GM12878 (cell line): Measurements from ENCODE around the gene SDR9C7. TPM values are rescaled to one million over a fixed set of nuclear protein-coding genes. Genes with fewer than 3 reads are reported as not detected.

Source experiments
- ATAC-seq: fragments of 200-7000 bp; cut with Tn5 transposase; 3 replicates; pipeline ENCODE4 v1.9.1; 2020; ENCODE audit warnings: mild to moderate bottlenecking, moderate library complexity
- BruUV-seq: library from RNA; stranded (reverse); fragments of 400-500 nt; replicated peaks from 2 replicates; lab custom pipeline; 2021; lab: Mats Ljungman, UMichigan
- CTCF ChIA-PET: fragments of 300-600 bp; sonication (Branson Sonifier 250); formaldehyde crosslinking; extraction: SDS; loops from one replicate; lab custom pipeline; 2021; ENCODE audit warnings: inconsistent platforms; lab: Yijun Ruan, JAX
- POLR2A ChIA-PET: fragments of 350-600 bp; formaldehyde crosslinking; extraction: SDS; loops from one replicate; lab custom pipeline; 2021; ENCODE audit warnings: inconsistent platforms; lab: Charles Lee
- RAD21 ChIA-PET: fragments of 300-600 bp; sonication (Branson Sonifier 250); formaldehyde crosslinking; loops from one replicate; lab custom pipeline; 2023; ENCODE audit warnings: antibody characterized with exemption; ENCODE audit not compliant: unreplicated experiment; lab: Charles Lee
- SMC1A ChIA-PET: fragments of 300-600 bp; sonication (Branson Sonifier 250); formaldehyde crosslinking; loops from one replicate; lab custom pipeline; 2023; ENCODE audit not compliant: unreplicated experiment, uncharacterized antibody; lab: Charles Lee
- DNase-seq: peaks from one replicate; pipeline ENCODE4 v3.0.0-alpha.2; 2011; ENCODE audit warnings: low read depth, low spot score
- FAIRE-seq: peaks from 3 replicates; lab custom pipeline; 2011; peaks lifted over from hg19 to GRCh38; lab: Jason Lieb, UNC
- H2AFZ ChIP-seq: 2 replicates; pipeline ENCODE4 v1.6.0; 2011; ENCODE audit warnings: low read depth, low read length, control low read depth; ENCODE audit not compliant: control insufficient read depth
- H3K27ac ChIP-seq: 2 replicates; pipeline ENCODE4 v1.5.1; 2011; ENCODE audit warnings: control low read depth; ENCODE audit not compliant: control insufficient read depth, insufficient read depth
- H3K27me3 ChIP-seq, 2 experiments: replicated peaks in 1 of 2; 2 replicates each; pipeline versions ENCODE4 v1.6.0 to v1.6.1; 2011; ENCODE audit warnings: low read length in 1 of 2; ENCODE audit not compliant: control insufficient read depth in 2 of 2, insufficient read depth in 2 of 2
- H3K36me3 ChIP-seq, 2 experiments: 2 replicates each; pipeline ENCODE4 v1.5.1; 2011; ENCODE audit warnings: low read length in 1 of 2; ENCODE audit not compliant: control insufficient read depth in 2 of 2, insufficient read depth in 2 of 2
- H3K4me1 ChIP-seq: 2 replicates; pipeline ENCODE4 v1.6.1; 2011; ENCODE audit warnings: mild to moderate bottlenecking, low read length, moderate library complexity, mixed read lengths; ENCODE audit not compliant: control insufficient read depth, insufficient read depth
- H3K4me2 ChIP-seq: 2 replicates; pipeline ENCODE4 v1.6.0; 2011; ENCODE audit warnings: control low read depth; ENCODE audit not compliant: control insufficient read depth, insufficient read depth
- H3K4me3 ChIP-seq: fragments of 200-600 bp; sonication (generic); 2 replicates; pipeline ENCODE4 v1.5.1; 2016
- H3K79me2 ChIP-seq: 2 replicates; pipeline ENCODE4 v1.6.0; 2011; ENCODE audit warnings: low read length; ENCODE audit not compliant: control insufficient read depth, insufficient read depth
- H3K9ac ChIP-seq: 2 replicates; pipeline ENCODE4 v1.8.0; 2011; ENCODE audit warnings: low read length, control low read depth, mixed read lengths; ENCODE audit not compliant: control insufficient read depth, insufficient read depth
- H3K9me3 ChIP-seq: replicated peaks from 3 replicates; pipeline ENCODE4 v1.5.1; 2011; ENCODE audit warnings: mild to moderate bottlenecking, low read length; ENCODE audit not compliant: control insufficient read depth, insufficient read depth
- H4K20me1 ChIP-seq: 2 replicates; pipeline ENCODE4 v1.6.0; 2011; ENCODE audit not compliant: control insufficient read depth, insufficient read depth
- CREB1 ChIP-seq: IDR thresholded peaks from 2 replicates; pipeline ENCODE4 v1.6.1; 2012; ENCODE audit warnings: low read depth, mild to moderate bottlenecking, inconsistent platforms
- NR2C2 ChIP-seq: IDR thresholded peaks from 2 replicates; pipeline ENCODE4 v1.6.1; 2011; ENCODE audit warnings: borderline replicate concordance, low read depth; ENCODE audit not compliant: control insufficient read depth, insufficient read length
- USF2 ChIP-seq: IDR thresholded peaks from 2 replicates; pipeline ENCODE4 v1.6.1; 2011; ENCODE audit warnings: low read depth, low read length, improper control_type of control experiment, borderline replicate concordance
- ZBED1 ChIP-seq: IDR thresholded peaks from 2 replicates; pipeline ENCODE4 v1.6.1; 2016; ENCODE audit warnings: borderline replicate concordance
- ZNF592 ChIP-seq: fragments of 450-650 bp; IDR thresholded peaks from 2 replicates; pipeline ENCODE4 v1.6.1; 2017; ENCODE audit warnings: mild to moderate bottlenecking, moderate library complexity
- WGBS: methylation state at CpG from one replicate; pipeline ENCODE4 v1.1.6; 2016; ENCODE audit warnings: low lambda C conversion rate; ENCODE audit not compliant: insufficient replicate concordance, insufficient coverage; ENCODE audit errors: missing lambda C conversion rate; 5-methylcytosine and 5-hydroxymethylcytosine counted together
- in situ Hi-C: fragments of 300-500 bp; cut with MboI; formaldehyde crosslinking; loops from 9 replicates; pipeline ENCODE4 v1.14.3; 2018; ENCODE audit warnings: mixed read lengths
- intact Hi-C: fragments of 100-400 bp; cut with micrococcal nuclease; formaldehyde crosslinking; loops from one replicate; pipeline ENCODE4 v1.14.2; 2022; ENCODE audit not compliant: unreplicated experiment
- polyA plus RNA-seq, 11 experiments: library from polyadenylated mRNA; depleted of rRNA in 4 of 11; unstranded in 6 of 11; stranded (reverse) in 5 of 11; fragments of >200 nt; fragmentation: Nextera tagmentation in 4 of 11; fragmentation: Illumina TruSeq in 1 of 11; extraction: Ambion mirVana in 4 of 11; extraction: Trizol in 1 of 11; gene quantifications; 1 replicate in 1 of 11; 2 replicates in 10 of 11; pipeline versions ENCODE4 v1.2.1 to v1.2.3, GENCODE V29; 2011 to 2016; ENCODE audit warnings: inconsistent platforms in 2 of 11, missing spikeins in 2 of 11, low read depth in 1 of 11
- total RNA-seq, 4 experiments: library from RNA; depleted of rRNA in 3 of 4; stranded (reverse); fragments of >200 nt in 3 of 4; fragmentation: Illumina TruSeq in 1 of 4; extraction: Trizol in 1 of 4; gene quantifications; 2 replicates each; pipeline versions ENCODE4 v1.2.1 to v1.2.3, GENCODE V29; 2013 to 2021

The SDR9C7 gene
- total and polyA plus RNA-seq, 10 of the 15 experiments (the other 5 are each of a cell fraction or from before 2014, with no cell fraction given): 0.04 TPM; not detected in 9

GRCh38 chr12:56897844-56898361 lies 36.3 kb downstream of the SDR9C7 start:
- no peak for TF ChIP-seq ZBED1
- in situ Hi-C loops (no loop called here), intact Hi-C loops (no loop called here)
- ChIA-PET RAD21 (no interaction called here), CTCF (no interaction called here), SMC1A (no interaction called here), POLR2A (no interaction called here)
- Histone ChIP-seq H3K36me3 (no peaks in the 10 kb centered on the region), H3K4me2 (no peak overlapping the region), H3K27ac (no peak overlapping the region), H4K20me1 (no peaks in the 10 kb centered on the region), H3K4me3 (no peak overlapping the region), H3K9ac (no peak overlapping the region), H3K9me3 (peaks cover 9% of the 10 kb centered on the region; the same call in 1 of the 3 replicates), H3K79me2 (no peaks in the 10 kb centered on the region), H3K4me1 (no peaks in the 10 kb centered on the region), H3K27me3 (no peaks in the 10 kb centered on the region; a peak in 1 of 4 replicates), H2AFZ (no peak overlapping the region)
- DNase-seq: no peak
- no peak for FAIRE-seq
- no peak for ATAC-seq
- no TSS peak for BruUV-seq

- H4K20me1 ChIP-seq: no peaks in the 10 kb centered on the region
- FAIRE-seq (no peak), DNase-seq (no peak), ATAC-seq (no peak)
- CTCF ChIA-PET: interaction anchor here (0.6 to 1.0 kb wide), 2 partner anchors 27 to 1007 kb away, joined by 3 read pairs; no protein-coding TSS in a partner anchor
- H3K4me3 ChIP-seq: no peak overlapping the region
- no peak overlapping the region for H3K4me2 ChIP-seq
- no peak overlapping the region for H2AFZ ChIP-seq
- no peaks in the 10 kb centered on the region; a peak in 1 of 4 replicates for H3K27me3 ChIP-seq
- no peak overlapping the region for H3K9ac ChIP-seq
- no peak overlapping the region for H3K27ac ChIP-seq
- no TSS peak for BruUV-seq
- TF ChIP-seq ZNF592 (no peak), NR2C2 (peak; percentile 54), CREB1 (no peak), USF2 (no peak)
- H3K9me3 ChIP-seq: peaks cover 8% of the 10 kb centered on the region; the same call in 1 of the 3 replicates
- H3K36me3 ChIP-seq: no peaks in the 10 kb centered on the region
- no peaks in the 10 kb centered on the region for H3K4me1 ChIP-seq
- intact Hi-C loops (no loop called here), in situ Hi-C loops (no loop called here)
- SMC1A ChIA-PET: no interaction called here
- POLR2A ChIA-PET: no interaction called here
- no peaks in the 10 kb centered on the region for H3K79me2 ChIP-seq
- RAD21 ChIA-PET: no interaction called here
- 0% methylated on average over 1 of the region's 1 CpG for WGBS
These were observed 38.1 kb downstream of the SDR9C7 start for GRCh38 chr12:56896082-56896481.
